ENCODE results near the gene FERMT1.

Gene FERMT1, protein sequence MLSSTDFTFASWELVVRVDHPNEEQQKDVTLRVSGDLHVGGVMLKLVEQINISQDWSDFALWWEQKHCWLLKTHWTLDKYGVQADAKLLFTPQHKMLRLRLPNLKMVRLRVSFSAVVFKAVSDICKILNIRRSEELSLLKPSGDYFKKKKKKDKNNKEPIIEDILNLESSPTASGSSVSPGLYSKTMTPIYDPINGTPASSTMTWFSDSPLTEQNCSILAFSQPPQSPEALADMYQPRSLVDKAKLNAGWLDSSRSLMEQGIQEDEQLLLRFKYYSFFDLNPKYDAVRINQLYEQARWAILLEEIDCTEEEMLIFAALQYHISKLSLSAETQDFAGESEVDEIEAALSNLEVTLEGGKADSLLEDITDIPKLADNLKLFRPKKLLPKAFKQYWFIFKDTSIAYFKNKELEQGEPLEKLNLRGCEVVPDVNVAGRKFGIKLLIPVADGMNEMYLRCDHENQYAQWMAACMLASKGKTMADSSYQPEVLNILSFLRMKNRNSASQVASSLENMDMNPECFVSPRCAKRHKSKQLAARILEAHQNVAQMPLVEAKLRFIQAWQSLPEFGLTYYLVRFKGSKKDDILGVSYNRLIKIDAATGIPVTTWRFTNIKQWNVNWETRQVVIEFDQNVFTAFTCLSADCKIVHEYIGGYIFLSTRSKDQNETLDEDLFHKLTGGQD

DNA sequence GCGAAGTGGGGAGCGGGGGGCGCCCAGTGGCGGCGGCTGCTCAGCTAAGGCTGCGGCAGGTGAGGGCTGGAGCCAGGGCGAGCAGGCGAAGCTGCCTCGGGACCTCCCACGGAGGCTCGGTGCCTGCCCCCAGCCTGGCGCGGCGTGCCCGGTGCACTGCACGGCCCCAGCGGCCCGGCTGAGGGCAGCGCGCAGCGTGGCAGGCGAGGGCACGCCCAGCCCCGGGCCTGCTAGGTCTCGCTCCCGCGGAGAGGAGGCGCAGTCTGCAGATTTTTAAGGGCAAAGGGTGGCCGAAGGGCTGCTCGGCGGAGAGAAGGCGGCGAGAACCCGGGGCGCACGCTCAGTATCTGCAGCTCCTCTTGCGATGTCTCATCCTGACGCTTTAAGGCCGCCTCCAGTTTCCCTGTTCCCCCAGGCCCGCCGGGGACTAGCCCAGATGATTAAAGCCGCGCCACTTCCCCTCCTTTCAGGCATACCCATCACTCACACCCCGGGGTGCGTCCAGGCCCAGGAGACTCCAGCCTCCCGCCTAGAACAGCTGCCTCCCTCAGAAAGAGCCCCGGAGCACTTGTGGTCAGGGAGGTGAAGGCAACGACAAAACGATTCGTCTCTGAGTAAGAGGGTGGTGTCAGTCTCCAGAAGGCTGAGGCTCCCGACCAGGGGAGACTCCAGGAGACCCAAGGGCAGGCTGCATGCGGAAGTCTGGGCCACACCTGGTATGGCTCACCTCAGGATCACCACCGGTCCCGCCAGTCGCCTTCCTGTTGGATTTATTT, at the start of gene FERMT1:
TSS of gene FERMT1 (minus strand) at position 158 of the 776 bp plus-strand sequence. CDS start 3,476 bp downstream, outside the sequence.
- Histone ChIP-seq H3K9ac (ENCODE audit: low read depth, low read length, poor library complexity, severe bottlenecking) (no peak within 1 kb of the TSS), H3K9me2 (replicated peaks; ENCODE audit: low read depth, low read length) (no peaks in the 10 kb centered on the region), H3K4me3 (ENCODE audit: low read length, poor library complexity, severe bottlenecking) (no peak within 1 kb of the TSS), H3K4me2 (ENCODE audit: low read depth, low read length, poor library complexity, severe bottlenecking) (no peak within 1 kb of the TSS), H2AFZ (ENCODE audit: low read length) (no peak within 1 kb of the TSS), H3F3A (ENCODE audit: low read depth) (no peaks in the 10 kb centered on the region), H3K27me3 (ENCODE audit: insufficient read depth, low read length, poor library complexity, severe bottlenecking) (no peaks in the 10 kb centered on the region), H3K9me3 (ENCODE audit: insufficient read depth, low read depth, low read length) (no peaks in the 10 kb centered on the region), H4K20me1 (ENCODE audit: insufficient read depth, low read length, poor library complexity, severe bottlenecking) (no peaks in the 10 kb centered on the region), H3K36me3 (ENCODE audit: insufficient read depth, low read length) (no peaks in the 10 kb centered on the region), H3K79me2 (ENCODE audit: insufficient read depth, low read length) (no peaks in the 10 kb centered on the region), H3K4me1 (ENCODE audit: insufficient read depth, low read length, poor library complexity, severe bottlenecking) (no peaks in the 10 kb centered on the region)
- TF ChIP-seq, protein P1, sequence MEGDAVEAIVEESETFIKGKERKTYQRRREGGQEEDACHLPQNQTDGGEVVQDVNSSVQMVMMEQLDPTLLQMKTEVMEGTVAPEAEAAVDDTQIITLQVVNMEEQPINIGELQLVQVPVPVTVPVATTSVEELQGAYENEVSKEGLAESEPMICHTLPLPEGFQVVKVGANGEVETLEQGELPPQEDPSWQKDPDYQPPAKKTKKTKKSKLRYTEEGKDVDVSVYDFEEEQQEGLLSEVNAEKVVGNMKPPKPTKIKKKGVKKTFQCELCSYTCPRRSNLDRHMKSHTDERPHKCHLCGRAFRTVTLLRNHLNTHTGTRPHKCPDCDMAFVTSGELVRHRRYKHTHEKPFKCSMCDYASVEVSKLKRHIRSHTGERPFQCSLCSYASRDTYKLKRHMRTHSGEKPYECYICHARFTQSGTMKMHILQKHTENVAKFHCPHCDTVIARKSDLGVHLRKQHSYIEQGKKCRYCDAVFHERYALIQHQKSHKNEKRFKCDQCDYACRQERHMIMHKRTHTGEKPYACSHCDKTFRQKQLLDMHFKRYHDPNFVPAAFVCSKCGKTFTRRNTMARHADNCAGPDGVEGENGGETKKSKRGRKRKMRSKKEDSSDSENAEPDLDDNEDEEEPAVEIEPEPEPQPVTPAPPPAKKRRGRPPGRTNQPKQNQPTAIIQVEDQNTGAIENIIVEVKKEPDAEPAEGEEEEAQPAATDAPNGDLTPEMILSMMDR (conservative IDR thresholded peaks at IDR 0.05; ENCODE audit: low read length): no peak
- TF ChIP-seq EZH2phosphoT487 (IDR thresholded peaks at IDR 0.05; ENCODE audit: borderline replicate concordance): no peak

DNA sequence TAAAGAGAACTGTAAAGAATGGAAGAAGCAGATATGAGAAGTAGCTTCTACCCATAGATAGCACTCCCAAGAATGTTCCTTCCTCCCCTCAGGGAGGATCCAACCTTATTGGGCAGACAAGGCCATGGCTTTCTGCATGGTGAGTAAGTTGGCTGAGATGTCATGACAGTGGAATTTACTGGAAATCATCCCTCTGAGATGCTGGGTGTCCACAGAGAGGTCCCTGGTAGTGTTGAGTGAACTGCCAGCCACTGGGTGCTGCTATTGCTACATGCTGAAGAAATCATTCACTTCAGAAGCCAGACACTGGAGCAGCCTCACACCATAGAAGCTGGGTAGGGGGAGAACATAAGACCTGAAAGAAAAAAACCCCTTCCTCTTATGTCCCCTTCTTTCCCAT, 46.4 kb upstream of the FERMT1 start:
- Histone ChIP-seq H3K27me3 (ENCODE audit: insufficient read depth, low read length, poor library complexity, severe bottlenecking) (no peaks in the 10 kb centered on the region), H3F3A (ENCODE audit: low read depth) (no peaks in the 10 kb centered on the region), H3K4me2 (ENCODE audit: low read depth, low read length, poor library complexity, severe bottlenecking) (no peak overlapping the region), H2AFZ (ENCODE audit: low read length) (no peak overlapping the region), H3K4me1 (ENCODE audit: insufficient read depth, low read length, poor library complexity, severe bottlenecking) (no peaks in the 10 kb centered on the region), H3K4me3 (ENCODE audit: low read length, poor library complexity, severe bottlenecking) (no peak overlapping the region), H4K20me1 (ENCODE audit: insufficient read depth, low read length, poor library complexity, severe bottlenecking) (no peaks in the 10 kb centered on the region), H3K79me2 (ENCODE audit: insufficient read depth, low read length) (no peaks in the 10 kb centered on the region), H3K9me3 (ENCODE audit: insufficient read depth, low read depth, low read length) (no peaks in the 10 kb centered on the region; the same call in 1 of the 2 replicates), H3K9me2 (replicated peaks; ENCODE audit: low read depth, low read length) (no peaks in the 10 kb centered on the region), H3K36me3 (ENCODE audit: insufficient read depth, low read length) (no peaks in the 10 kb centered on the region), H3K9ac (ENCODE audit: low read depth, low read length, poor library complexity, severe bottlenecking) (no peak overlapping the region)
- no peak for TF ChIP-seq EZH2phosphoT487 (IDR thresholded peaks at IDR 0.05; ENCODE audit: borderline replicate concordance)
- TF ChIP-seq, protein P1 (conservative IDR thresholded peaks at IDR 0.05; ENCODE audit: low read length): no peak

DNA sequence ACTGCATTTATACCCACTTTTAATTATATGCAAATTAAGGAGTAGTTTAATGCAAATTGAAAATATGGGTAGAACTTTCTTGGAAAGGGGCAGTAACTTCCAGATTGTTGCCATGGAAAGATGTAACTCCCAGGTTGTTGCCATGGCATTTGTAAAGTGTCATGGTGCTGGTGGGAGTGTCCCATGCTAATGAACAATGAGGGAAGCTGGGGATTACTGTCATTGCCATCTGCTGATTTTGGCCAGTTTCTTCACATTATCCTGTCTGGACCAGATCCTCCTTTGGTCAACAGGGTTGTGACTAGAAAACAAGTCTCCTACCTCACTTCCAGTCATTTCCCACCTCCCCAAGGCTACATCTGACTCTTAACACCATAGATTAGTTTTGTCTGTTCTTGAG, 45.4 kb upstream of the FERMT1 start:
- no peaks in the 10 kb centered on the region for H3F3A ChIP-seq (ENCODE audit: low read depth)
- H3K9me2 ChIP-seq (replicated peaks; ENCODE audit: low read depth, low read length): no peaks in the 10 kb centered on the region
- no peaks in the 10 kb centered on the region for H3K27me3 ChIP-seq (ENCODE audit: insufficient read depth, low read length, poor library complexity, severe bottlenecking)
- H3K4me3 ChIP-seq (ENCODE audit: low read length, poor library complexity, severe bottlenecking): no peak overlapping the region
- H2AFZ ChIP-seq (ENCODE audit: low read length): no peak overlapping the region
- H3K9ac ChIP-seq (ENCODE audit: low read depth, low read length, poor library complexity, severe bottlenecking): no peak overlapping the region
- no peaks in the 10 kb centered on the region for H3K4me1 ChIP-seq (ENCODE audit: insufficient read depth, low read length, poor library complexity, severe bottlenecking)
- no peak overlapping the region for H3K4me2 ChIP-seq (ENCODE audit: low read depth, low read length, poor library complexity, severe bottlenecking)
- TF ChIP-seq EZH2phosphoT487 (IDR thresholded peaks at IDR 0.05; ENCODE audit: borderline replicate concordance): no peak
- TF ChIP-seq, protein P1 (conservative IDR thresholded peaks at IDR 0.05; ENCODE audit: low read length): no peak
- H3K79me2 ChIP-seq (ENCODE audit: insufficient read depth, low read length): no peaks in the 10 kb centered on the region
- H4K20me1 ChIP-seq (ENCODE audit: insufficient read depth, low read length, poor library complexity, severe bottlenecking): no peaks in the 10 kb centered on the region
- H3K36me3 ChIP-seq (ENCODE audit: insufficient read depth, low read length): no peaks in the 10 kb centered on the region
- H3K9me3 ChIP-seq (ENCODE audit: insufficient read depth, low read depth, low read length): no peaks in the 10 kb centered on the region; the same call in 1 of the 2 replicates

Measured in Loucy (cell line).